Mammary epithelial cell (primary cell): Measurements from ENCODE around the gene GLYR1.

ENCODE experiments used
- EZH2 ChIP-seq: IDR thresholded peaks from 2 replicates; pipeline ENCODE4 v1.6.1; 2012; ENCODE audit warnings: low read length, inconsistent platforms, borderline replicate concordance
- TF ChIP-seq, protein P1 (sequence below), 2 donors: IDR thresholded peaks in 1 of 2; conservative IDR thresholded peaks in 1 of 2; 2 replicates each; pipeline ENCODE4 v1.5.1; 2011 to 2012; ENCODE audit warnings: inconsistent platforms in 2 of 2, low read length in 2 of 2, mild to moderate bottlenecking in 2 of 2, control low read depth in 1 of 2, low read depth in 1 of 2; ENCODE audit not compliant: insufficient read depth in 1 of 2; ENCODE audit errors: extremely low read depth in 1 of 2

DNA sequence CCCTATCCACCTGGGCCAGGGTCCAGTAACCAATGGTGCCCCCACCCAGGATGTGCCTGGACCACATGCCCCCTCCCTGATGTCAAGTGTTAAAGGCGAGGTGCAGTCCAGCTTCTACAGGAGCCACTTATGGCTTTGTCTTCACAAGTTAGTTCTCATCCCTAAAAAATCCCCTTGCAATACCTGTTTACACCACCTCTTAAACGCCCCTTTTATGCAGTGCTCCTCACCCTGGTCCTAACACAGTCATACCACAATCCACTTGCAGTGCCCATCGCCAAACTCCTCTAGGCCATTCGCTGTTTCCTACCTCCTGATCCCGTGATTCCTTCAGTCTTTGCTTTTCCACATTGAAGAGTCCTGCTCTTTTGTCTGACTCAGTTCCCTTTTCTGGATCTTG is 7.1 kb downstream of the GLYR1 start:
- TF ChIP-seq, protein P1, sequence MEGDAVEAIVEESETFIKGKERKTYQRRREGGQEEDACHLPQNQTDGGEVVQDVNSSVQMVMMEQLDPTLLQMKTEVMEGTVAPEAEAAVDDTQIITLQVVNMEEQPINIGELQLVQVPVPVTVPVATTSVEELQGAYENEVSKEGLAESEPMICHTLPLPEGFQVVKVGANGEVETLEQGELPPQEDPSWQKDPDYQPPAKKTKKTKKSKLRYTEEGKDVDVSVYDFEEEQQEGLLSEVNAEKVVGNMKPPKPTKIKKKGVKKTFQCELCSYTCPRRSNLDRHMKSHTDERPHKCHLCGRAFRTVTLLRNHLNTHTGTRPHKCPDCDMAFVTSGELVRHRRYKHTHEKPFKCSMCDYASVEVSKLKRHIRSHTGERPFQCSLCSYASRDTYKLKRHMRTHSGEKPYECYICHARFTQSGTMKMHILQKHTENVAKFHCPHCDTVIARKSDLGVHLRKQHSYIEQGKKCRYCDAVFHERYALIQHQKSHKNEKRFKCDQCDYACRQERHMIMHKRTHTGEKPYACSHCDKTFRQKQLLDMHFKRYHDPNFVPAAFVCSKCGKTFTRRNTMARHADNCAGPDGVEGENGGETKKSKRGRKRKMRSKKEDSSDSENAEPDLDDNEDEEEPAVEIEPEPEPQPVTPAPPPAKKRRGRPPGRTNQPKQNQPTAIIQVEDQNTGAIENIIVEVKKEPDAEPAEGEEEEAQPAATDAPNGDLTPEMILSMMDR (conservative IDR thresholded peaks at IDR 0.05 in 1 of 2, IDR thresholded peaks at IDR 0.05 in 1 of 2; ENCODE audit: extremely low read depth in 1 of 2, insufficient read depth in 1 of 2, low read depth in 1 of 2, low read length in 2 of 2), result no peak
- no peak for TF ChIP-seq EZH2
